ENCODE results near the gene RNF150.

The RNF150 gene

GRCh38 chr4:140969296-140969695, 164.0 kb downstream of the RNF150 start:
- no peak for DNase-seq

GRCh38 chr4:140968371-140968770, 164.9 kb downstream of the RNF150 start:
- DNase-seq: no peak

GRCh38 chr4:140963883-140964282, 169.4 kb downstream of the RNF150 start:
- no peak for DNase-seq

DNA sequence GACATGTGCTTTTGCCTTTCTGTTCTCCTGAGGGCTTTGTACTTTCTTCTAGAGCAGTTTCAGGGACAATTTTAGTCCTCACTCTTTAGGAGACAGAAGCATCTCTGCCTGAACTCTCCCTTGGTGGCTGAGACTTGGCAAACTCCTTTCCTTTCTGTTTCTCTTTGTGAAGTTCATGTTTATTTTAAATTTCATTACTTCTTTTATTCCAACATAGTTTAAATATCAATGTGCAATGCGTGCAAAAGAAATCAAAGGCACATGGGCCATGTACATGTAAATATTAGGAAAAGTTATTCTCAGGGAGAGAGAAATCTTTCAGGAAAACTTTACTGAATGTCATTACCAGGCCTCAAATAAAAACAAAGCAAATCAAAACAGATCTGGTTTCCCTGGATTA, 177.6 kb downstream of the RNF150 start:
- no peak for DNase-seq

DNA sequence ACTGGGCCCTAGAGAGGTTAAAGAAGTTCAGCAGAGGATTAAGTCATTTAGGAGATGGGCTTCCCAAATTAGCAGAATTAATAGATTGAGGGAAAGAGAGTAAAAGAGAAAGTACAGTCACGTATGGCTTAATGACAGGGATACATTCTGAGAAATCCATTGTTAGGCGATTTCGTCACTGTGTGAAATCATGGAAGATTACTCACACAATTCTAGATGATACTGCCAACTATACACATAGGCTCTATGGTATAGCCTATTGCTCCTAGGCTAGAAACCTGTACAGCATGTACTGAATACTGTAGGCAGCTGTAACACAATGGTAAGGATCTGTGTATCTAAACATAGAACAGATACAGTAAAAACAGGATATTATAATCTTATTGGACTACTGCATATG, 180.6 kb downstream of the RNF150 start:
- no peak for DNase-seq

- DNase-seq: no peak
These were observed 185.8 kb downstream of the RNF150 start for GRCh38 chr4:140947506-140947905.

DNA sequence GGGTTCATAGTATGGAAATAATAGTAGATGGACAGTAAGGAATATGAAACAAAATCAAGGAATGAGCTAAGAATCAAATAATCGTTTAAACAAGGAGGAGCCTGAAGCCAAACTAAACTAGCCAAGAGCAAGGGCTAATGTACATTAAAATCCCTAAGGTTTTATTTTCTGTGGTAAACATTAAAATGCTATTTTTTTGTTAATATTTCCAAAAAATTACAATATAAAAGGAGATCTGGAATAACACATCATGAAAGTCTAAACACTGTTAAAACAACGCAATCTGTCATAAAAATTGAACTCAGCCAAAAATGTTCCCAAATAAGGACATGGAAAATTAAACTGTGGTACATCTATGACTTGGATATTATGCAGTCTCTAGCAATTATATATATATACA, 188.2 kb downstream of the RNF150 start:
- DNase-seq: no peak

GRCh38 chr4:140944572-140944971, 188.7 kb downstream of the RNF150 start:
- no peak for DNase-seq

DNA sequence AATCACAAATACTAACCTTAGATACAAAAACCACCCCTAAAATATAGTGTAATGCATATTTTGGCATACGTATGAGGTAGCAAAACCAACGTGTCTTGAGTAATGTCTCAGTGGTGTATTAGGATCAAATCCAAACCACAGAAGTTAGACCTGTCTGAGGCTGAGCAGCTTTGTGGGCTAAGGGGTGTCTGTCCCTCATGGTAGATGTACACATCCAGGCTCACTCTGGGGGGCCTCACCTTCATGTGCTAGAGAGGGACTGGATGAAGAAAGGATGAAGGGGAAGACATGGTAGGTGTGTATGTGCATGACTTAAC, 189.1 kb downstream of the RNF150 start:
- DNase-seq: no peak

- no peak for DNase-seq
These were observed 189.6 kb downstream of the RNF150 start for GRCh38 chr4:140943486-140944198.

- DNase-seq: no peak
These were observed 192.7 kb downstream of the RNF150 start for GRCh38 chr4:140940589-140940988.

- DNase-seq: no peak
These were observed 195.4 kb downstream of the RNF150 start for GRCh38 chr4:140937866-140938265.

DNA sequence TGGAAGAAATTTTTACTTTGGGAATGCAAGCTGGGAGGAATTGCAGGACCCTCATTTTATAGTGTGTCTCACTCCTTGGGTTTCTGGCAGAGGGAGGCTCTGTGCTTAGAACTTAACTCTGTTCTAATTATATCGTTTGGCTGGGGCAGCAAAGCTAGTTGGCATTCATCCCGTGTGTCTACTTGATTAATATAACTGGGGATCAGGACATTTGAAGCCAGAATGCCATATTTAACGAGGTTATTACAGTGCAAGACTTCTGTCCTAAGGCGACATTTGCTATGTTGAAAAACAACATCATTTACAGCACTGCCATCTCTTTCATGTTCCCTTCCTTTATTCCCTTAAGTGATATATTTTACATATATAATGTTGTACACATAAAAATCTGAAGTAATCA, 198.0 kb downstream of the RNF150 start:
- no peak for DNase-seq

DNA sequence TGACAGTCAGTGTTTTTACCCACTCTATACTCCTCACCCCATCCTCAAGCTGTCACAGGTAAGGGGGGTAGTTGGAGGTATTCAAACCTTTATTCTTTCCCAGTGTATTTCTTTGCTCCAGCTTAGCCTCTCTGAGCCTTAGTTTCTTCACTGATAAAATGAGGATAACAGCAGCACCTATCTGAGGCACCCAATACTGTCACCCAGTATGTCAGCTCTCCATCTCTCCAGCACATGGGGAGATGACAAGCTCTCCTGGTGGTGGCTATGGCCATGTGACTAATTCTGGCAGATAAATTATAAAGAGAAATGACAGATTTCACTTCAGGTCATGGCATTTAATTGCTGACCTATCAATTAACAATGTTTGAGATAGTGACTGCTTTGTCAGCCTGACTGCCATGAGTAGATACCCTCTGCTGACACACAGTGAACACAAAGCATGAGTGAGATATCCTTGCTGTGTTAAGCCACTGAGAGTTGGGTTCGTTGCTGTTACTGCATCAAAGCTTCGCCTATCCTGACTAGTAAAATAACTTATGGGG, 200.7 kb downstream of the RNF150 start:
- no peak for DNase-seq

GRCh38 chr4:140931911-140932310, 201.4 kb downstream of the RNF150 start:
- DNase-seq: no peak

GRCh38 chr4:140930557-140930956, 202.7 kb downstream of the RNF150 start:
- no peak for DNase-seq

- DNase-seq: no peak
These were observed 203.3 kb downstream of the RNF150 start for GRCh38 chr4:140930011-140930410.

DNA sequence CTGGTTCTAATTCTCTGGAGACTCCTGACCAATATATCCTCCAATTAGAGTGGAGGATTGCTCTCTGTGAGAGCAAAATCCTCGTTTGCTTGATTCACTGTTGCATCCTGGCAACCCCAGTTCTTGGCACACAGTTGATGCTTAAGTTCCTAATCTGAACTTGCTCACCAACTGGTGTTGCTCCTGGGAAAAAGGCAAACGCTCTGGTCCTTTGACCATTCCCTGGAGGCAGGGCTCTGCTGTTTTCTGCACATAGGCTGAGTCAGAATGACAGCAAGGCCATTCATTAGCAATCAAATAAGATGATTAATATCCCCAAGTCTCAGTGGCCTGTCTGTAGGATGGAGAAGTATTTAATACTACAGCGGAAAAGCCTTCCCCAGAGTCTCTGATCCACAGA, 204.4 kb downstream of the RNF150 start:
- DNase-seq: no peak

GRCh38 chr4:140926672-140927071, 206.6 kb downstream of the RNF150 start:
- no peak for DNase-seq

DNA sequence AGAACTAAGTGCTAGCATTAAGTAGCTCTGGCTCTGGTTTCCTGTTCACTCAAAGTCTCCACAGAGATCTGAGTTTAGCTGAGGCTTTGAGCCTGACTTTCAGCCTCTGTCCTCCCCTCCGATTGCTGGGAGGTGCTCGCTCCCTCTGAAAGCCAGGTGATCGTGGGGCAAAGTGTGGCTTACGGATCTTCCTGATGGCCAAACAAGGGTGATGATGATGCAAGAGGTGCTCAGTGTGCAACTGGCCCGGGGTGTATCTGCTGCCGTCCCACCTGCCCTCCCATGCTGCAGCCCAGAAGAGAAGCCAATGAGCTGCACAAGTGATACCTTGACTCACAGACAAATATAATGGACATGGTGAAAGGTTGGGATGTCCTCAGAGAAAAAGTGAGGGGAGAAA, 207.9 kb downstream of the RNF150 start:
- no peak for DNase-seq

- no peak for DNase-seq
These were observed 208.4 kb downstream of the RNF150 start for GRCh38 chr4:140924761-140925392.

DNA sequence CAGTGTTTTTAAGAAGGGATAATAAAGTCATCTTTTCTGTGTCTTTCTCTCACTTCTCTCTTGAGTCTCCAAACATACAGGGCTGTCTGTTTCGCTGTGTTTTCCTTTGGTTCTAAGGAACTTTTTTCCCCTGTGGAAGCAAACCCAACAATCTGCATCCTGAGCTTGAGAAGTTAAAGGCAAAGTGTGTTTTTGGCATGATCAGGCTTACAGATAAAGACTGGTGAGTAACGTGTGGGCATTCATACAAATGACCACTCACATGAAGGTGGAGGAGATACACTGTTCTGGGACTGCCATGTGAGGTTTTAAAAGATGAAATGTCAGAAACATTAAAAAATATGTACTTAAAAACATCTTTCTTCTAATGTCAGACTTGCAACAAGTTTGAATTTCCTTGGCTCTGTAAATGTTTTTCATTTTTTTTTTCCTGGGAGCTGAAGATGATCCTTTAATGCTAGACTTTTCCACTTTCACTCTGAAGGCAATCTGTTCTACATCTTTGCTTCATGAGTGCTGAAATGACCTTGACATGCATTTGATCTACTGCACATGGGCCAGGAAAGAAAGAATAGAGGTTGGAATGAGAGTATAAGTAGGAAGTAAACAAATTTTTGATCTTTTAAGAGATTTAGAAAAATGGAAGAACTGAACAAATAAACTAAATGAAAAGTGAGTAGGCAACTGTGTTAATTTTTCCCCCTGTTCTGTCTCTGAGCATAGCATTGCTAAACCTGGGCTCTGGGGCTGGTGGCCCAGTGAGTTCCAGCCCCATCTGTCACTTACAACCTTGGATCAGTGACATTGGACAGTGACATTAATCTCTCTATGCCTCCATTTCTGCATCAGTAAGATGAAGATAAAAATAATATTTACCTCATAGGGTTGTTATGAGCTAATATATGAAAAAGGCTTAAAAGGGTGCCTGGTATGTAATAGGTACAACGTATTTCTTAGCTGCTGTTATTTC, 226.0 kb downstream of the RNF150 start:
- DNase-seq: no peak

DNA sequence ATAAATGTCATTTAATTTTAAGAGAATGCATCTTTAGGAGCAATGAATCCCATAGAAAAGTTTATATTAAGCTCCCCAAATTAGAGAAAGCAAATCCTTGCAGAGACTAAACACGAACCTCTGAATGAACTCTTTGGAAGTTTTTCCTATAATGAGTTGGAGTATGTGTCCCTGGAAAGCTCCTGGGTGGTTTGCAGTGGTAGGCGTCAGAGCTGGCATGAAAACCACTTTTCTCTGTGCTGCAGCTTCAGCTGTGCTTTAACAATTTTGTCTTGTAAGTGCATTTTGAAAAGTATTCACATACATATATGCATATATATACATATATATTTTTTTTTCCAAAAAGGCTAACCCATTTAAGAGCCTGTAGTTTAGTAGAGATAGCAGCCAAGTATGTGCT, 228.4 kb downstream of the RNF150 start:
- no peak for DNase-seq

Measured in NCI-H345 (cell line).